Measurements from ENCODE around the gene BRIP1. TPM values are rescaled to one million over a fixed set of nuclear protein-coding genes. Genes with fewer than 3 reads are reported as not detected.

Gene BRIP1
- total RNA-seq, 1 donor from 2014 or later = 6.4 TPM

DNA sequence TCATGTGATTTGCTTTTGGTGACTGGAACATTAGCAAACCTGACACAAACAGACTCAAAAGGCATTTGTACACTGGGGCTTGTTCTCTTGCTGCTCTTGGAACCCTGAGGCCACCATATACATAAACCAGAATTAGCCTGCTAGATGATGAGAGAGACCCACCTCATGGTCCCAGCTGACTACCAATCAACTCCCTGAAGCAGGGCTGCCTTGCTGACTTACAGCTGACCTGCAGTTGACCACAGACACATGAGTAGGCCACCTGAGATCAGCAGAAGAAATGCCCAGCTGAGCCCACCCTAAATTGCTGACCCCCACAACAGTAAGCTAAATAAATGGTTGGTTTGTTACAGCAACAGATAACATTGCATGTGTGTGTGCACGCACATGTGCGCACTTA lies 28.7 kb downstream of the BRIP1 start:
- peaks cover 8% of the 10 kb centered on the region for H3K4me1 Mint-ChIP-seq (ENCODE audit: low read depth, unreplicated experiment)
- H4K20me1 ChIP-seq (ENCODE audit: insufficient read depth, low read length) = no peaks in the 10 kb centered on the region
- no peaks in the 10 kb centered on the region for H3K27me3 ChIP-seq (ENCODE audit: insufficient read depth, low read length)
- H3K27ac Mint-ChIP-seq (ENCODE audit: unreplicated experiment) = no peak overlapping the region
- H3K36me3 ChIP-seq (ENCODE audit: insufficient read depth, low read length) = no peaks in the 10 kb centered on the region
- H3K4me2 ChIP-seq (ENCODE audit: low read length) = no peak overlapping the region
- DNase-seq (ENCODE audit: low read depth) = no peak
- no peak overlapping the region for H3K27ac ChIP-seq (ENCODE audit: low read depth, low read length)
- H3K9ac ChIP-seq (ENCODE audit: low read length) = no peak overlapping the region
- no peaks in the 10 kb centered on the region for H3K9me3 Mint-ChIP-seq (ENCODE audit: unreplicated experiment)
- no peaks in the 10 kb centered on the region for H3K27me3 Mint-ChIP-seq (ENCODE audit: low read depth, unreplicated experiment)
- no peak overlapping the region for H3K4me3 ChIP-seq (ENCODE audit: insufficient read depth, low read depth, low read length)
- H3K4me1 ChIP-seq (ENCODE audit: insufficient read depth, low read length) = peaks cover 9% of the 10 kb centered on the region
- H3K36me3 Mint-ChIP-seq (ENCODE audit: low read depth, unreplicated experiment) = no peaks in the 10 kb centered on the region
- no peaks in the 10 kb centered on the region for H3K9me3 ChIP-seq (ENCODE audit: insufficient read depth, low read depth, low read length)
- no peak for TF ChIP-seq EZH2 (IDR thresholded peaks at IDR 0.05; ENCODE audit: insufficient read depth, low read length)
- TF ChIP-seq, protein P1, sequence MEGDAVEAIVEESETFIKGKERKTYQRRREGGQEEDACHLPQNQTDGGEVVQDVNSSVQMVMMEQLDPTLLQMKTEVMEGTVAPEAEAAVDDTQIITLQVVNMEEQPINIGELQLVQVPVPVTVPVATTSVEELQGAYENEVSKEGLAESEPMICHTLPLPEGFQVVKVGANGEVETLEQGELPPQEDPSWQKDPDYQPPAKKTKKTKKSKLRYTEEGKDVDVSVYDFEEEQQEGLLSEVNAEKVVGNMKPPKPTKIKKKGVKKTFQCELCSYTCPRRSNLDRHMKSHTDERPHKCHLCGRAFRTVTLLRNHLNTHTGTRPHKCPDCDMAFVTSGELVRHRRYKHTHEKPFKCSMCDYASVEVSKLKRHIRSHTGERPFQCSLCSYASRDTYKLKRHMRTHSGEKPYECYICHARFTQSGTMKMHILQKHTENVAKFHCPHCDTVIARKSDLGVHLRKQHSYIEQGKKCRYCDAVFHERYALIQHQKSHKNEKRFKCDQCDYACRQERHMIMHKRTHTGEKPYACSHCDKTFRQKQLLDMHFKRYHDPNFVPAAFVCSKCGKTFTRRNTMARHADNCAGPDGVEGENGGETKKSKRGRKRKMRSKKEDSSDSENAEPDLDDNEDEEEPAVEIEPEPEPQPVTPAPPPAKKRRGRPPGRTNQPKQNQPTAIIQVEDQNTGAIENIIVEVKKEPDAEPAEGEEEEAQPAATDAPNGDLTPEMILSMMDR (IDR thresholded peaks at IDR 0.05; ENCODE audit: insufficient read depth, low read depth, low read length) = no peak
- no peak overlapping the region for H3K4me3 Mint-ChIP-seq (ENCODE audit: unreplicated experiment)
- FAIRE-seq = no peak
- H2AFZ ChIP-seq (ENCODE audit: low read depth, low read length) = no peak overlapping the region
- H3K79me2 ChIP-seq (ENCODE audit: insufficient read depth, low read length) = peaks cover 2% of the 10 kb centered on the region

DNA sequence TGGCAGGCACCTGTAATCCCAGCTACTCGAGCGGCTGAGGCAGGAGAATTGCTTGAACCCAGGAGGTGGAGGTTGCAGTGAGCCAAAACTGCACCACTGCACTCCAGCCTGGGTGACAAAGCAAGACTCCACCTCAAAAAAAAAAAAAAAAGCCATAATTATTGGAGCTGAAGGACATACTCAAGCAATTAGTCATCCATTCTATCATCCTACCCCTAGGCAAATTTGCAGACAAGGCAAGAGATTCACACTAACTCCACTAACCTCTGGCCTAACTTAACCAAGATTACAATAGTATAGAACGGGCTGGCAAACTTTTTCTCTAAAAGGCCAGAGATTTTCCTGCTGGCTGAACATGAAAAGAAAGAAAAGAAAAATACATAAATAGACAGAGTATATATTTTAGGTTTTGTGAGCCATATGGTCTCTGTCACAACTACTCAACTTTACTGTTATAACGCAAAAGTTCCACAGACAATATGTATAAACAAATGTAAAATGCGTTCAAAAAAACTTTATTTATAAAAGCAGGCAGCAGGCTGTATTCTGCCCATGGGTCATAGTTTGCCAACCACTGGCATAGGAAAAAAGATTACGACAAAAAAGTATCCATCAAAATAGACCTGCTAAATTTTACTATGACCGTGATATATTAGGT lies 29.7 kb downstream of the BRIP1 start:
- no peak for FAIRE-seq
- H4K20me1 ChIP-seq (ENCODE audit: insufficient read depth, low read length) = no peaks in the 10 kb centered on the region
- Mint-ChIP-seq H3K27ac (ENCODE audit: unreplicated experiment) (no peak overlapping the region), H3K4me3 (ENCODE audit: unreplicated experiment) (no peak overlapping the region), H3K4me1 (ENCODE audit: low read depth, unreplicated experiment) (peaks cover 8% of the 10 kb centered on the region), H3K9me3 (ENCODE audit: unreplicated experiment) (no peaks in the 10 kb centered on the region), H3K27me3 (ENCODE audit: low read depth, unreplicated experiment) (no peaks in the 10 kb centered on the region), H3K36me3 (ENCODE audit: low read depth, unreplicated experiment) (no peaks in the 10 kb centered on the region)
- H3K9me3 ChIP-seq (ENCODE audit: insufficient read depth, low read depth, low read length) = no peaks in the 10 kb centered on the region
- TF ChIP-seq EZH2 (IDR thresholded peaks at IDR 0.05; ENCODE audit: insufficient read depth, low read length) = no peak
- TF ChIP-seq, protein P1 (IDR thresholded peaks at IDR 0.05; ENCODE audit: insufficient read depth, low read depth, low read length) = no peak
- H3K27ac ChIP-seq (ENCODE audit: low read depth, low read length) = no peak overlapping the region
- H3K27me3 ChIP-seq (ENCODE audit: insufficient read depth, low read length) = no peaks in the 10 kb centered on the region
- no peaks in the 10 kb centered on the region for H3K36me3 ChIP-seq (ENCODE audit: insufficient read depth, low read length)
- H2AFZ ChIP-seq (ENCODE audit: low read depth, low read length) = no peak overlapping the region
- no peak overlapping the region for H3K4me3 ChIP-seq (ENCODE audit: insufficient read depth, low read depth, low read length)
- no peak overlapping the region for H3K4me2 ChIP-seq (ENCODE audit: low read length)
- peaks cover 5% of the 10 kb centered on the region for H3K79me2 ChIP-seq (ENCODE audit: insufficient read depth, low read length)
- peaks cover 9% of the 10 kb centered on the region for H3K4me1 ChIP-seq (ENCODE audit: insufficient read depth, low read length)
- no peak overlapping the region for H3K9ac ChIP-seq (ENCODE audit: low read length)
- peak; percentile 74 for DNase-seq (ENCODE audit: low read depth)

GRCh38 chr17:61832463-61832862 lies 30.9 kb downstream of the BRIP1 start:
- Histone ChIP-seq H3K4me1 (ENCODE audit: insufficient read depth, low read length) (peaks cover 9% of the 10 kb centered on the region), H3K4me2 (ENCODE audit: low read length) (no peak overlapping the region), H3K27me3 (ENCODE audit: insufficient read depth, low read length) (no peaks in the 10 kb centered on the region), H3K79me2 (ENCODE audit: insufficient read depth, low read length) (peaks cover 14% of the 10 kb centered on the region), H3K4me3 (ENCODE audit: insufficient read depth, low read depth, low read length) (no peak overlapping the region), H4K20me1 (ENCODE audit: insufficient read depth, low read length) (no peaks in the 10 kb centered on the region), H3K27ac (ENCODE audit: low read depth, low read length) (no peak overlapping the region), H3K9me3 (ENCODE audit: insufficient read depth, low read depth, low read length) (no peaks in the 10 kb centered on the region), H2AFZ (ENCODE audit: low read depth, low read length) (no peak overlapping the region), H3K36me3 (ENCODE audit: insufficient read depth, low read length) (no peaks in the 10 kb centered on the region), H3K9ac (ENCODE audit: low read length) (no peak overlapping the region)
- FAIRE-seq (no peak), DNase-seq (ENCODE audit: low read depth) (no peak)
- H3K4me3 Mint-ChIP-seq (ENCODE audit: unreplicated experiment) = no peak overlapping the region
- H3K4me1 Mint-ChIP-seq (ENCODE audit: low read depth, unreplicated experiment) = peaks cover 8% of the 10 kb centered on the region
- no peak overlapping the region for H3K27ac Mint-ChIP-seq (ENCODE audit: unreplicated experiment)
- H3K36me3 Mint-ChIP-seq (ENCODE audit: low read depth, unreplicated experiment) = peaks cover 2% of the 10 kb centered on the region
- H3K9me3 Mint-ChIP-seq (ENCODE audit: unreplicated experiment) = no peaks in the 10 kb centered on the region
- no peaks in the 10 kb centered on the region for H3K27me3 Mint-ChIP-seq (ENCODE audit: low read depth, unreplicated experiment)
- no peak for TF ChIP-seq EZH2 (IDR thresholded peaks at IDR 0.05; ENCODE audit: insufficient read depth, low read length)
- TF ChIP-seq, protein P1 (IDR thresholded peaks at IDR 0.05; ENCODE audit: insufficient read depth, low read depth, low read length) = no peak
